GM18508 (cell line): Measurements from ENCODE around the gene CHST12.
A peak's percentile ranks its signal among the peaks of the same experiment; 100 is the strongest.
"Not testable (repeated sequence)": the region's sequence is repeated elsewhere in the genome, so short reads cannot be mapped to it uniquely, and the experiment has no call there.

Experiments used
- ATAC-seq: cut with Tn5 transposase; IDR thresholded peaks from one replicate; pipeline ENCODE4 v1.9.1; 2021; ENCODE audit warnings: moderate number of reproducible peaks; ENCODE audit not compliant: insufficient read depth, unreplicated experiment

The CHST12 gene

DNA sequence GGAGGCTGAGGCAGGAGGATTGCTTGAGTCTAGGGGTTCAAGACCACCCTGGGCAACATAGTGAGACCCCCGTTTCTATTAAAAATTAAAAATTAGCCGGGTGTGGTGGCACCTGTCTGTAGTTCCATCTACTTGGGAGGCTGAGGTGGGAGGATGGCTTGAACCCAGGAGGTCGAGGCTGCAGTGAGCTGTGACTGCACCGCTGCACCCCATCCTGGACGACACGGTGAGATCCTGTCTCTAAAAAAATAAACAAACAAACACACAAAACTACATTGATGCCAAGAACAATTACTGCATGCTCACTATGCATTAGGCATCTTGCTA lies 761 bp upstream of the CHST12 start:
- no peak for ATAC-seq

- no peak for ATAC-seq
Measured at GRCh38 chr7:2403718-2404648, 572 bp downstream of the CHST12 start.

GRCh38 chr7:2404714-2405119 lies 1.3 kb downstream of the CHST12 start:
- no peak for ATAC-seq

DNA sequence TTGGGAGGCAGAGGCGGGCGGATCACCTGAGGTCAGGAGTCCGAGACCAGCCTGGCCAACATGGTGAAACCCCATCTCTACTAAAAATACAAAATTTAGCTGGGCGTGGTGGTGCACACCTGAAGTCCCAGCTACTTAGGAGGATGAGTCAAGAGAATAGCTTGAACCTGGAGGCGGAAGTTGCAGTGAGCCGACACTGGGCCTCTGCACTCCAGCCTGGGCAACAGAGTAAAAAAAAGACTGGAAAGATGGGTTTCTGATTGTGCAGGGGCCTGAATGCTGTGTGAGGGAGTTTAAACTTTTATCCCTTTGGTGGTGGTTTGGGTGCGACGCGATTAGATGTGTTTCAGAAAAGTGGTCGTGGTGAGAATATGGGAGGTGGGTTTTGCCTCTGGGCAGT lies 1.8 kb downstream of the CHST12 start:
- no peak for ATAC-seq

GRCh38 chr7:2405601-2406345 lies 2.4 kb downstream of the CHST12 start:
- peak; percentile 44 for ATAC-seq

GRCh38 chr7:2409745-2410414 lies 6.5 kb downstream of the CHST12 start:
- no peak for ATAC-seq

- no peak for ATAC-seq
Measured at GRCh38 chr7:2411049-2411448, 7.6 kb downstream of the CHST12 start.

- no peak for ATAC-seq
Measured at GRCh38 chr7:2411815-2412586, 8.6 kb downstream of the CHST12 start.

GRCh38 chr7:2412587-2413201 lies 9.3 kb downstream of the CHST12 start:
- no peak for ATAC-seq

GRCh38 chr7:2416063-2416462 lies 12.7 kb downstream of the CHST12 start:
- ATAC-seq: no peak

DNA sequence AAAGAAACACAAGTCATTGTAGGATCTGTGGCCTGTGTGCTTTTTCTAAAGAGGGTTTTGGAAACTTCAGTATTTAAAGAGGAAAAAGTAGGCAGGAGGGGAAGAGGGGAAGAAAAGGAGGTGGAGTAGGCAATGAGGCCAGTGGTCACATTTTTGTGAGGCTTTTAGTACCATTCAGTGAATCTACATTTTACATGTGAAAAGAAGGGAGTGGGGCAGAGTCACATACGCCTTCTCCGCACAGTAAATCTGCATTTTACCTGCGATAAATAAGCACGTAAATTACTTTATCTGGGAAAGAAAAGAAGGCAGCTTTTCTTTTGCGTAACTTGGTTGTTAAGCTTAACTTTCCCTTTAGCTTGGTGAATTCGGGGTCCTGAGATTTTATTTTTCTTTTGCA lies 13.2 kb downstream of the CHST12 start:
- ATAC-seq: no peak

GRCh38 chr7:2417178-2417577 lies 13.8 kb downstream of the CHST12 start:
- ATAC-seq: not testable (repeated sequence)

GRCh38 chr7:2417981-2418481 lies 14.6 kb downstream of the CHST12 start:
- no peak for ATAC-seq

- ATAC-seq: no peak
Measured at GRCh38 chr7:2420216-2420933, 17.0 kb downstream of the CHST12 start.

GRCh38 chr7:2421943-2422310 lies 18.5 kb downstream of the CHST12 start:
- ATAC-seq: no peak

GRCh38 chr7:2425749-2426148 lies 22.3 kb downstream of the CHST12 start:
- ATAC-seq: no peak

- no peak for ATAC-seq
Measured at GRCh38 chr7:2431260-2431867, 28.0 kb downstream of the CHST12 start.

GRCh38 chr7:2432910-2433712 lies 29.7 kb downstream of the CHST12 start:
- no peak for ATAC-seq
